ENCODE results near the gene ZBED4. TPM values are rescaled to one million over a fixed set of nuclear protein-coding genes. Genes with fewer than 3 reads are reported as not detected.

The ZBED4 gene
- total RNA-seq, 4 donors from 2014 or later = 10.0 to 21.6 (median 11.4) TPM

GRCh38 chr22:49922484-49922883 is 68.8 kb downstream of the ZBED4 start:
- TF ChIP-seq CTCF (IDR thresholded peaks at IDR 0.05) = no peak

DNA sequence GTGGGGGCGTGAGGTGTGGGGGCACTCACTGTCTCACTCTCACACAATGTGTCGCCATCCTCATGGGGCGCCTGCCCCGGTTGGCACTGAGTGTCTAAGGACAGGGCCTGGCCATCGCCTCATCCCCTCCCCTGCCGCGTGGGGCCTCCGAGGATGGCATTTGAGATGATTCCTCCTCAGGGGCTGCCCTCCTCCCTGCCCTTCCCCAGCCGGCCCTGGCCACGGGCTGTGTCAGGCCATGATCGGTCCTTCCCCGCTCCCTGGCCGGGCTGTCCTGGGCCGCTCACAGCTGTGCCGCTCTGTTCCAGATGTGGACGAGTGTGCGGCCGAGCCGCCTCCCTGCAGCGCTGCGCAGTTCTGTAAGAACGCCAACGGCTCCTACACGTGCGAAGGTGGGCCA is 69.3 kb downstream of the ZBED4 start:
- ATAC-seq (ENCODE audit: low FRiP score) (no peak), DNase-seq (ENCODE audit: low spot score) (no peak)

More at GRCh38 chr22:49922484-49922883, 68.8 kb downstream of the ZBED4 start:
- DNase-seq (ENCODE audit: low spot score) (no peak), ATAC-seq (ENCODE audit: low FRiP score) (no peak)

DNA sequence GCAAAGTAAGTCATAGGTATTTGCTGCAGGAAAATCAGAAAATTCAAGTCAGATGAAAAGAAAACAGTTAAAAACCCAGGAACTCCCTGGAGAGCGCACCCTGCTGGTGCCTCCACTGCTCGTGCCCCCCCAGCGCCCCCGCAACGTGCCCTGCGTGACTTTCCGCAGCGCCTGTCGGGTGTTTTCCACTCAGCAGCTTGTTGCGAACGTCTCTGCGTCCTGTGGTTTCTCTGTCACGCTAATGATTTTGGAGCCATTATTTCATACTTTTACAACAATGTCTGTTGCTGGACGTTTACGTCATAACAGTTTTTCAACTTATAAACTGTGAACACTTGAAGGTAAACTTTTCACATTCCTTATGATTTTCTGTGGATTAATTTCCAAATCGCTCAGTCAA is 69.8 kb downstream of the ZBED4 start:
- ATAC-seq (ENCODE audit: low FRiP score) (no peak), DNase-seq (ENCODE audit: low spot score) (no peak)
- no peak for TF ChIP-seq CTCF (IDR thresholded peaks at IDR 0.05)

More for the DNA sequence above, 69.3 kb downstream of the ZBED4 start:
- no peak for TF ChIP-seq CTCF (IDR thresholded peaks at IDR 0.05)

DNA sequence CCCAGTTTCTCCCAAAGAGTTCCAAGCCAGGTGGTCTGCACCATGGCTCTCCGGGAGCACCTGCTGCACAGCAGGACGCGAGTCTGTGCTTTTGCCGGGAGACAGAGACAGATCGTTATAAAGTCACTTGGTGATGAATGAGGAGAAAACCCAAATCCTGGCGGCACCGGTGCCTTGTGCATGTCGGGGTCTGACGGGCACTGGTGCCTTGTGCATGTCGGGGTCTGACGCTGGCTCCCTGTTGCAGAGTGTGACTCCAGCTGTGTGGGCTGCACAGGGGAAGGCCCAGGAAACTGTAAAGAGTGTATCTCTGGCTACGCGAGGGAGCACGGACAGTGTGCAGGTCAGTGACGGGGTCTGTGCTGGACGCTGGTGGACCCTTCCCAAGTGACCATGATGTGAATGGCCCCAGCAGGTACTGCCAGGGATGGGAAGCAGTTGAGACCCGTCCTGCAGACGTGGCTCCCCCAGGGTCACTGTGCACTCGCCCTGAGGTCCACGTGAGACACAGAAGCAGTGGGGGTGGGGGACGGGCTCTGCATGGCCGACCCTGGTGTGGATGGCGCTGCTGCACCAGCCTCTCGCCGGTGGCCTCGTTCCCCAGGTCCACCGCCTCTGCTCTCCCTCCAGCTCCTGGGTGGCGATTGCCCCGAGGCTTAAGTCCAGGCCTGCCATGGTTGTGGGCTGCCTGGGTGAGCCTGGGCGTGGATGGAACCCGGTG is 70.6 kb downstream of the ZBED4 start:
- no peak for DNase-seq (ENCODE audit: low spot score)
- no peak for ATAC-seq (ENCODE audit: low FRiP score)
- no peak for TF ChIP-seq CTCF (IDR thresholded peaks at IDR 0.05)

DNA sequence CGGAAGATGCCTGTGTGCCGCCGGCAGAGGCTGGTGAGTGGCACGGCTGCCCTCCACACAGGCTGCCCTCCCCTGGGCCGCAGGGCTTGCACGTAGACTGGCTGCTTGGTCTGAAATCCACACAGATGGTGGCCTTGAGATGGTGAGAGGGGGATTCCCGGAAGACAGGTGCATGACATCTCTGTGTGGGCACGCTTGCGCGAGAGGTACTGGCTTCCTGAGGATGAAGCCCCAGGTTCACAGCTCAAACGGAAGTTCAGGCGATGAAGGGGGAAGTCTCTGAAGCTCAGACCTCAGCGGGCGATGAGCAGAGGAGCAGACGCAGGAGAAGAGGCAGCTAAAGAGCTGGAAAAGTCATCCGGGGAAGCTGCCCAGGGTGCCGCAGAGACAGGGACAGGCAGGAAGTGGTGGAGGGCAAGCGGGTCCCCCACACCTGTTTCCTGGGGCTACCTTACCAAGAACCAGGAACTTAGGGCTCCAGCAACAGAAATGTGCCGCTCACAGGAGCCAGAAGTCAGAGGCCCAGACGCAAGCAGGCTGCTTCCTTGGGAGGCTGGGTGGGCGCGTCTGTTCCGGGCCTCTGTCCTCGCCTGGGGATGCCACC is 72.0 kb downstream of the ZBED4 start:
- ATAC-seq (ENCODE audit: low FRiP score) = no peak
- no peak for DNase-seq (ENCODE audit: low spot score)
- TF ChIP-seq CTCF (IDR thresholded peaks at IDR 0.05) = no peak

DNA sequence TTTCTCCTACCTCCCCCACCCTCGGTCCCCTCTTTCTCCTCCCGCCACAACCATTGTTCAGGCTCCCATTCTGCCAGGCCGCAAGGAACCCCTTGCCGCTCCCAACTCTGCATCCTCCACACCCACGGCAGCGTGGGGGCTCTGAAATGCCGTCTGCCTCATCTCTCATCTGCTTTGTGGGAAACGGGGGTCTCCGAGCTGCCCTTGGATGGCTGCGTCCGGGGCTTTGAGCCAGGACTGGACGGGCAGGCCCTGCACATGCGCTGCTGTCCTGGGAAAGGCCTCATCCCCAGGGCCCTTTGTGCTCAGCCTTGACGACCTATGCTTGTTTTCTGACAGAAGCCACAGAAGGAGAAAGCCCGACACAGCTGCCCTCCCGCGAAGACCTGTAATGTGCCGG is 73.3 kb downstream of the ZBED4 start:
- no peak for TF ChIP-seq CTCF (IDR thresholded peaks at IDR 0.05)
- ATAC-seq (ENCODE audit: low FRiP score) (no peak), DNase-seq (ENCODE audit: low spot score) (no peak)
